ENCODE data around the gene USP22.

DNA sequence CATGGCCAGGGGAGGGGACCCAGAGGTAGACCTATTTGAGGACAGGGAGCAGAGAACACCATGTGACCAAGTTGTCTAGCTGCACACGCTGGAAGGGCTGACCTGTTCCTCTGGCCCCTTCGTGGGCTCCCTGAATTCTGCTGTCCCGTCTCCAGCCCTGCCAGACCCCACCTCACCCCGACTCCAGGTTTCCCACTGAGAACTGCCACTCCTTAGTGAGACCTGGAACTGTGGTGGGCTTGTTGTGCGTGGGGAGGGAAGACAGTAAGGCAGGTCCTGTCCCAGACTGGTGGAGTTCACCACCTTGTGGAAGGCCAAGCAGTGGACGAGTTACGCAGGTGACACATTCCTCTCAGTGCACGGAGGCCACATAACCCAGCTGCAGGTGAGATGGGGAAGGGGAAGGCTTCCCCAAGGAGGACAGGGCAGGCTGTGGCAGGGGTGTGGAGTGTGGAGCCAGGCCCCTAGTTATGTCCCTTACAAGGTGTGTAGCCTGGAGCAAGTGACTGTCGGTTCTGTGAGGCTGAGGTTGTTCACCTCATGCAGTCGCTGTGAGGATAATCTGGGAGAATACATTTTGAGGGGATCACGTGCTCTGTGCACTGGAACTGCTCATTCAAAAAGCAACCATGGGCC, 54.7 kb downstream of the USP22 start:
- TF ChIP-seq, protein P1, sequence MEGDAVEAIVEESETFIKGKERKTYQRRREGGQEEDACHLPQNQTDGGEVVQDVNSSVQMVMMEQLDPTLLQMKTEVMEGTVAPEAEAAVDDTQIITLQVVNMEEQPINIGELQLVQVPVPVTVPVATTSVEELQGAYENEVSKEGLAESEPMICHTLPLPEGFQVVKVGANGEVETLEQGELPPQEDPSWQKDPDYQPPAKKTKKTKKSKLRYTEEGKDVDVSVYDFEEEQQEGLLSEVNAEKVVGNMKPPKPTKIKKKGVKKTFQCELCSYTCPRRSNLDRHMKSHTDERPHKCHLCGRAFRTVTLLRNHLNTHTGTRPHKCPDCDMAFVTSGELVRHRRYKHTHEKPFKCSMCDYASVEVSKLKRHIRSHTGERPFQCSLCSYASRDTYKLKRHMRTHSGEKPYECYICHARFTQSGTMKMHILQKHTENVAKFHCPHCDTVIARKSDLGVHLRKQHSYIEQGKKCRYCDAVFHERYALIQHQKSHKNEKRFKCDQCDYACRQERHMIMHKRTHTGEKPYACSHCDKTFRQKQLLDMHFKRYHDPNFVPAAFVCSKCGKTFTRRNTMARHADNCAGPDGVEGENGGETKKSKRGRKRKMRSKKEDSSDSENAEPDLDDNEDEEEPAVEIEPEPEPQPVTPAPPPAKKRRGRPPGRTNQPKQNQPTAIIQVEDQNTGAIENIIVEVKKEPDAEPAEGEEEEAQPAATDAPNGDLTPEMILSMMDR (IDR thresholded peaks at IDR 0.05): no peak
- no peak for TF ChIP-seq POLR2A (IDR thresholded peaks at IDR 0.05)

Measured in testis (tissue), 2 donors.